HepG2 (cell line): Measurements from ENCODE around the gene CLCA2.

Source experiments
- CTCF ChIP-seq: sonication (generic); formaldehyde crosslinking; IDR thresholded peaks from 2 replicates; pipeline ENCODE4 v1.5.0; 2020; ENCODE audit warnings: mild to moderate bottlenecking, missing genetic modification reagents, moderate library complexity
- EZH2 ChIP-seq: conservative IDR thresholded peaks from 2 replicates; pipeline ENCODE4 v1.6.1; 2012; ENCODE audit warnings: mild to moderate bottlenecking, low read depth, low read length, moderate library complexity
- FOXJ3 ChIP-seq: sonication (generic); formaldehyde crosslinking; IDR thresholded peaks from 2 replicates; pipeline ENCODE4 v1.4.0; 2020; ENCODE audit warnings: missing genetic modification reagents, mild to moderate bottlenecking, borderline replicate concordance
- MAZ ChIP-seq, 2 experiments: sonication (generic) in 1 of 2; formaldehyde crosslinking in 1 of 2; IDR thresholded peaks; 2 replicates each; pipeline versions ENCODE4 v1.5.0 to v1.6.1; 2012 to 2020; ENCODE audit warnings: low read depth in 2 of 2, mild to moderate bottlenecking in 2 of 2, borderline replicate concordance in 1 of 2, improper control_type of control experiment in 1 of 2, low read length in 1 of 2, missing genetic modification reagents in 1 of 2, moderate library complexity in 1 of 2
- RAD51 ChIP-seq: fragments of 450-650 bp; IDR thresholded peaks from 2 replicates; pipeline ENCODE4 v1.6.1; 2016; ENCODE audit warnings: borderline replicate concordance
- REST ChIP-seq, 2 experiments: IDR thresholded peaks; 2 replicates each; pipeline ENCODE4 v1.6.1; 2011 to 2012; ENCODE audit warnings: low read length in 2 of 2, borderline replicate concordance in 1 of 2, low read depth in 1 of 2, mild to moderate bottlenecking in 1 of 2, moderate library complexity in 1 of 2
- SMARCC2 ChIP-seq: fragments of 450-650 bp; IDR thresholded peaks from 2 replicates; pipeline ENCODE4 v1.6.1; 2017; ENCODE audit warnings: antibody characterized with exemption, mild to moderate bottlenecking
- YEATS2 ChIP-seq: sonication (generic); formaldehyde crosslinking; IDR thresholded peaks from 2 replicates; pipeline ENCODE4 v1.4.0; 2020; ENCODE audit warnings: missing genetic modification reagents, borderline replicate concordance
- ZBTB21 ChIP-seq: sonication (generic); formaldehyde crosslinking; IDR thresholded peaks from 2 replicates; pipeline ENCODE4 v1.4.0; 2020; ENCODE audit warnings: missing genetic modification reagents
- ZNF7 ChIP-seq: IDR thresholded peaks from 2 replicates; pipeline ENCODE4 v1.6.1; 2016; ENCODE audit warnings: missing biosample characterization, missing genetic modification reagents
- TF ChIP-seq, protein P1 (sequence below): sonication (generic); formaldehyde crosslinking; IDR thresholded peaks from 2 replicates; pipeline ENCODE4 v1.5.0; 2020; ENCODE audit warnings: missing genetic modification reagents

DNA sequence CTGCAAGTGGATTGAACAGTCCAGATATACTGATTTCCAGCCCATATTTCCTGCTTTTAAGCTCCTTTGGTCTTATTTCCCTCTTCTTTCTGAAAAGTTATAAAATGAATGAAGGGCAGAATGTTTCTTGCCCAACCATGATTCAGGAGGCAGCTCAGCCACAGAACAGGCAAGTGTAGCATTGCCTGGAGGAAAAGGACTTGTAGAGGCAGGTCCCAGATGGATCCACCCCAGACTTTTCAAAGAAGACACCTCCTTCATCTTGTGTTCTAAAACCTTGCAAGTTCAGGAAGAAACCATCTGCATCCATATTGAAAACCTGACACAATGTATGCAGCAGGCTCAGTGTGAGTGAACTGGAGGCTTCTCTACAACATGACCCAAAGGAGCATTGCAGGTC is at the start of gene CLCA2:
- TF ChIP-seq ZBTB21 (CRISPR knock-in tag): no peak
- no peak for TF ChIP-seq FOXJ3
- TF ChIP-seq, protein P1, sequence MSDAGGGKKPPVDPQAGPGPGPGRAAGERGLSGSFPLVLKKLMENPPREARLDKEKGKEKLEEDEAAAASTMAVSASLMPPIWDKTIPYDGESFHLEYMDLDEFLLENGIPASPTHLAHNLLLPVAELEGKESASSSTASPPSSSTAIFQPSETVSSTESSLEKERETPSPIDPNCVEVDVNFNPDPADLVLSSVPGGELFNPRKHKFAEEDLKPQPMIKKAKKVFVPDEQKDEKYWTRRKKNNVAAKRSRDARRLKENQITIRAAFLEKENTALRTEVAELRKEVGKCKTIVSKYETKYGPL (CRISPR knock-in tag): no peak
- TF ChIP-seq YEATS2 (CRISPR knock-in tag): no peak
- no peak for TF ChIP-seq MAZ (IDR thresholded peaks at IDR 0.05; ENCODE audit: borderline replicate concordance, low read depth, low read length)
- TF ChIP-seq MAZ (CRISPR knock-in tag; IDR thresholded peaks at IDR 0.05; ENCODE audit: low read depth): no peak
- TF ChIP-seq SMARCC2: no peak
- no peak for TF ChIP-seq REST (IDR thresholded peaks at IDR 0.05; ENCODE audit: borderline replicate concordance in 1 of 2, low read depth in 1 of 2, low read length in 2 of 2)
- TF ChIP-seq RAD51: no peak
- TF ChIP-seq EZH2: no peak
- no peak for TF ChIP-seq ZNF7 (CRISPR knock-in tag)
- TF ChIP-seq CTCF: no peak
